H1 (cell line): ENCODE data around the gene FAM227B. TPM values are rescaled to one million over a fixed set of nuclear protein-coding genes. Genes with fewer than 3 reads are reported as not detected.

ENCODE experiments used
- CTCF ChIA-PET: fragments of 300-600 bp; sonication (Branson Sonifier 250); formaldehyde crosslinking; loops from one replicate; lab custom pipeline; 2021; ENCODE audit not compliant: partially characterized antibody; lab: Charles Lee
- POLR2A ChIA-PET: fragments of 300-600 bp; sonication (Branson Sonifier 250); formaldehyde crosslinking; loops from one replicate; lab custom pipeline; 2021; ENCODE audit warnings: inconsistent platforms; ENCODE audit not compliant: partially characterized antibody; lab: Charles Lee
- DNase-seq, 2 experiments: peaks; one replicate each; pipeline versions ENCODE4 v3.0.0 to v3.0.0-alpha.2; 2010 to 2022; ENCODE audit warnings: low spot score in 2 of 2, low read depth in 1 of 2, mixed read lengths in 1 of 2
- FAIRE-seq: peaks from 2 replicates; lab custom pipeline; 2011; peaks lifted over from hg19 to GRCh38; lab: Jason Lieb, UNC
- H2AFZ ChIP-seq: 2 replicates; pipeline ENCODE4 v1.8.1; 2012; ENCODE audit warnings: low read length, inconsistent platforms
- H2AK5ac ChIP-seq: 2 replicates; pipeline ENCODE4 v1.6.1; 2013; ENCODE audit warnings: low read depth, low read length
- H2BK120ac ChIP-seq: replicated peaks from 2 replicates; pipeline ENCODE3; 2013; ENCODE audit warnings: low read depth, low read length, inconsistent platforms
- H2BK12ac ChIP-seq: 2 replicates; pipeline ENCODE4 v1.6.1; 2013; ENCODE audit warnings: low read depth, low read length
- H2BK15ac ChIP-seq: 2 replicates; pipeline ENCODE4 v1.6.1; 2013; ENCODE audit warnings: low read length
- H2BK20ac ChIP-seq: 2 replicates; pipeline ENCODE4 v1.6.1; 2013; ENCODE audit warnings: low read length
- H2BK5ac ChIP-seq: 2 replicates; pipeline ENCODE4 v1.6.1; 2013; ENCODE audit warnings: low read depth, low read length
- H3K14ac ChIP-seq: 2 replicates; pipeline ENCODE4 v1.6.1; 2013; ENCODE audit warnings: inconsistent platforms; ENCODE audit not compliant: insufficient read length
- H3K18ac ChIP-seq: 2 replicates; pipeline ENCODE4 v1.6.1; 2013; ENCODE audit warnings: low read length; ENCODE audit errors: extremely low read depth
- H3K23ac ChIP-seq: 2 replicates; pipeline ENCODE4 v1.6.1; 2013; ENCODE audit warnings: inconsistent platforms; ENCODE audit not compliant: insufficient read length
- H3K23me2 ChIP-seq: 2 replicates; pipeline ENCODE4 v1.6.1; 2013; ENCODE audit warnings: low read depth, low read length
- H3K27ac ChIP-seq: 2 replicates; pipeline ENCODE4 v1.6.1; 2011; ENCODE audit warnings: low read depth, low read length, inconsistent platforms
- H3K27me3 ChIP-seq, 4 experiments: replicated peaks in 1 of 4; 1 replicate in 1 of 4; 2 replicates in 3 of 4; pipeline versions ENCODE4 v1.6.1 to v1.8.1; 2011 to 2013; ENCODE audit warnings: low read length in 3 of 4, mild to moderate bottlenecking in 3 of 4, inconsistent platforms in 2 of 4, mixed read lengths in 2 of 4, moderate library complexity in 1 of 4; ENCODE audit not compliant: control insufficient read depth in 3 of 4, insufficient read depth in 3 of 4; ENCODE audit errors: extremely low read depth in 1 of 4
- H3K36me3 ChIP-seq, 4 experiments: 2 replicates each; pipeline versions ENCODE4 v1.6.1 to v1.8.1; 2011 to 2013; ENCODE audit warnings: mild to moderate bottlenecking in 4 of 4, low read length in 3 of 4, moderate library complexity in 2 of 4, control low read depth in 1 of 4, inconsistent platforms in 1 of 4; ENCODE audit not compliant: insufficient read depth in 4 of 4, control insufficient read depth in 2 of 4
- H3K4ac ChIP-seq: replicated peaks from 2 replicates; pipeline ENCODE3; 2013; ENCODE audit warnings: low read length, low read depth, mixed read lengths, inconsistent platforms; ENCODE audit not compliant: insufficient read length
- H3K4me1 ChIP-seq, 4 experiments: replicated peaks in 1 of 4; 1 replicate in 1 of 4; 2 replicates in 3 of 4; pipeline versions ENCODE4 v1.6.1 to v1.8.1; 2011 to 2013; ENCODE audit warnings: low read length in 3 of 4, inconsistent platforms in 2 of 4, mixed read lengths in 1 of 4; ENCODE audit not compliant: insufficient read depth in 4 of 4, control insufficient read depth in 3 of 4
- H3K4me2 ChIP-seq, 2 experiments: 2 replicates each; pipeline versions ENCODE4 v1.6.1 to v1.8.1; 2011 to 2013; ENCODE audit warnings: low read depth in 2 of 2, low read length in 2 of 2, control low read depth in 1 of 2, inconsistent platforms in 1 of 2, mild to moderate bottlenecking in 1 of 2; ENCODE audit not compliant: insufficient read depth in 1 of 2
- H3K4me3 ChIP-seq, 4 experiments: fragments of 200-600, 300-600 bp in 1 of 4; sonication (generic), shearing (Covaris generic), sonication (Bioruptor Twin) in 1 of 4; 2 replicates each; pipeline versions ENCODE4 v1.5.1 to v1.8.1; 2011 to 2016; ENCODE audit warnings: low read length in 4 of 4, low read depth in 3 of 4, control low read depth in 2 of 4, inconsistent platforms in 2 of 4, mild to moderate bottlenecking in 2 of 4, mixed read lengths in 1 of 4, moderate library complexity in 1 of 4; ENCODE audit not compliant: insufficient read depth in 2 of 4; ENCODE audit errors: extremely low read depth in 1 of 4
- H3K56ac ChIP-seq: replicated peaks from 2 replicates; pipeline ENCODE3; 2013; ENCODE audit warnings: low read depth, mild to moderate bottlenecking, mixed read lengths, low read length, inconsistent platforms; ENCODE audit not compliant: insufficient read length
- H3K79me1 ChIP-seq: 2 replicates; pipeline ENCODE4 v1.6.1; 2013; ENCODE audit warnings: low read depth, low read length, control low read depth
- H3K79me2 ChIP-seq, 2 experiments: 2 replicates each; pipeline versions ENCODE4 v1.6.1 to v1.8.1; 2012 to 2013; ENCODE audit warnings: low read length in 2 of 2, mild to moderate bottlenecking in 2 of 2, inconsistent platforms in 1 of 2; ENCODE audit not compliant: insufficient read depth in 2 of 2, control insufficient read depth in 1 of 2
- H3K9ac ChIP-seq, 4 experiments: replicated peaks in 1 of 4; 1 replicate in 1 of 4; 2 replicates in 3 of 4; pipeline versions ENCODE4 v1.6.1 to v1.8.1; 2011 to 2013; ENCODE audit warnings: low read depth in 3 of 4, low read length in 3 of 4, control low read depth in 2 of 4, mild to moderate bottlenecking in 2 of 4, moderate library complexity in 2 of 4, inconsistent platforms in 1 of 4; ENCODE audit errors: extremely low read depth in 1 of 4
- H3K9me3 ChIP-seq, 2 experiments: 2 replicates each; pipeline versions ENCODE4 v1.6.1 to v1.8.1; 2012 to 2013; ENCODE audit warnings: mild to moderate bottlenecking in 2 of 2, moderate library complexity in 2 of 2, control low read depth in 1 of 2, inconsistent platforms in 1 of 2, low read depth in 1 of 2, low read length in 1 of 2, mixed read lengths in 1 of 2; ENCODE audit not compliant: insufficient read depth in 2 of 2
- H4K20me1 ChIP-seq, 2 experiments: replicated peaks in 1 of 2; 2 replicates each; pipeline versions ENCODE3 to v1.8.1; 2011 to 2013; ENCODE audit warnings: inconsistent platforms in 2 of 2, low read length in 2 of 2, mild to moderate bottlenecking in 1 of 2; ENCODE audit not compliant: insufficient read depth in 2 of 2, control insufficient read depth in 1 of 2
- H4K5ac ChIP-seq: 2 replicates; pipeline ENCODE4 v1.6.1; 2013; ENCODE audit warnings: low read length, low read depth, mixed read lengths, inconsistent platforms; ENCODE audit not compliant: insufficient read length
- H4K8ac ChIP-seq: 2 replicates; pipeline ENCODE4 v1.8.0; 2013; ENCODE audit warnings: mild to moderate bottlenecking, moderate library complexity, low read length, inconsistent platforms; ENCODE audit not compliant: insufficient read depth; ENCODE audit errors: extremely low read depth
- H4K91ac ChIP-seq: replicated peaks from 2 replicates; pipeline ENCODE3; 2013; ENCODE audit warnings: low read length, mixed read lengths, inconsistent platforms; ENCODE audit not compliant: insufficient read length
- ASH2L ChIP-seq: fragments of 200-600, 300-600 bp; sonication (generic); IDR thresholded peaks from one replicate; pipeline ENCODE4 v1.7.1; 2017; ENCODE audit warnings: low read length
- JUN ChIP-seq: IDR thresholded peaks from 2 replicates; pipeline ENCODE4 v1.6.1; 2011; ENCODE audit warnings: low read depth, mild to moderate bottlenecking, improper control_type of control experiment, low read length
- RXRA ChIP-seq: IDR thresholded peaks from 2 replicates; pipeline ENCODE4 v1.6.1; 2011; ENCODE audit warnings: low read depth, mild to moderate bottlenecking, low read length, moderate library complexity; ENCODE audit not compliant: insufficient read depth
- SP4 ChIP-seq: IDR thresholded peaks from 2 replicates; pipeline ENCODE4 v1.6.1; 2012; ENCODE audit warnings: low read length, inconsistent platforms
- TAF1 ChIP-seq: IDR thresholded peaks from 2 replicates; pipeline ENCODE4 v1.6.1; 2011; ENCODE audit warnings: mild to moderate bottlenecking, low read depth, low read length
- WGBS, 2 experiments: shearing (Covaris generic) in 1 of 2; methylation state at CpG; one replicate each; pipeline versions ENCODE4 v1.1.6 to v1.1.7; 2013 to 2015; ENCODE audit warnings: low lambda C conversion rate in 2 of 2, mixed read lengths in 2 of 2, inconsistent platforms in 1 of 2, low coverage in 1 of 2, missing lambda C conversion rate in 1 of 2; ENCODE audit not compliant: insufficient replicate concordance in 2 of 2, insufficient coverage in 1 of 2, insufficient read length in 1 of 2; ENCODE audit errors: extremely low coverage in 1 of 2, missing lambda C conversion rate in 1 of 2; 5-methylcytosine and 5-hydroxymethylcytosine counted together
- polyA plus RNA-seq, 7 experiments: library from polyadenylated mRNA; depleted of rRNA in 3 of 7; stranded (reverse) in 5 of 7; unstranded in 2 of 7; fragments of >200 nt in 5 of 7; fragments of 200-250 nt in 2 of 7; gene quantifications; 1 replicate in 5 of 7; 2 replicates in 1 of 7; 4 replicates in 1 of 7; pipeline versions ENCODE4 v1.2.1 to v1.2.3, GENCODE V29; 2011 to 2013; ENCODE audit warnings: missing spikeins in 2 of 7, mixed read lengths in 2 of 7
- total RNA-seq: library from RNA; stranded (reverse); fragmentation: NEBNext Ultra II Directional; extraction: Animal tissue kit (Norgen Biotek cat#: 25700); gene quantifications from 2 replicates; pipeline ENCODE4 v1.2.1, GENCODE V29; 2021

Gene FAM227B
- total and polyA plus RNA-seq, 2 of the 8 experiments (the other 6 are each of a cell fraction or from before 2014, with no cell fraction given), result 4.0 to 6.5 TPM

- POLR2A ChIA-PET, result interaction anchor here (3.0 kb wide), 1 partner anchor 12 kb away, joined by 12 read pairs; no protein-coding TSS in a partner anchor
- H3K4me2 ChIP-seq, result no peak overlapping the region
- H2BK15ac ChIP-seq, result no peak overlapping the region
- no peaks in the 10 kb centered on the region for H3K9me3 ChIP-seq
- no peaks in the 10 kb centered on the region for H3K79me1 ChIP-seq
- CTCF ChIA-PET, result interaction anchor here (1.1 kb wide), 1 partner anchor 10 kb away, joined by 3 read pairs; no protein-coding TSS in a partner anchor
- H2AFZ ChIP-seq, result no peak overlapping the region
- H3K23ac ChIP-seq, result no peak overlapping the region
- no peak overlapping the region for H4K91ac ChIP-seq
- H3K4ac ChIP-seq, result no peak overlapping the region
- DNase-seq (no peak), FAIRE-seq (no peak)
- no peaks in the 10 kb centered on the region for H3K36me3 ChIP-seq
- no peak overlapping the region for H2BK12ac ChIP-seq
- no peak overlapping the region for H3K27ac ChIP-seq
- H3K4me1 ChIP-seq, result peaks cover 0 to 5% (median under 1%) of the 10 kb centered on the region in 4 experiments; a peak in 3 of 7 replicates
- no peak overlapping the region for H2BK120ac ChIP-seq
- H3K18ac ChIP-seq, result no peak overlapping the region
- no peak overlapping the region for H4K5ac ChIP-seq
- no peak overlapping the region for H2BK20ac ChIP-seq
- no peaks in the 10 kb centered on the region for H4K20me1 ChIP-seq
- H3K56ac ChIP-seq, result no peak overlapping the region
- H2BK5ac ChIP-seq, result no peak overlapping the region; the same call in 1 of the 2 replicates
- H3K27me3 ChIP-seq, result no peaks in the 10 kb centered on the region
- no peak overlapping the region for H3K14ac ChIP-seq
- no peaks in the 10 kb centered on the region for H3K23me2 ChIP-seq
- 85% methylated on average over 10 of the region's 10 CpGs; no CpG with 5 or more reads in 1 of the 2 experiments for WGBS, 2 experiments
- no peak overlapping the region for H2AK5ac ChIP-seq
- H3K9ac ChIP-seq, result no peak overlapping the region
- TF ChIP-seq TAF1 (no peak), SP4 (no peak), ASH2L (no peak), JUN (no peak), RXRA (no peak)
- TF ChIP-seq, all 59 proteins: peak for 0
- Histone ChIP-seq H3K4me3 (no peak overlapping the region), H4K8ac (no peak overlapping the region), H3K79me2 (no peaks in the 10 kb centered on the region)
These were observed 281.0 kb downstream of the FAM227B start for GRCh38 chr15:49339656-49340055.
